H1 (cell line): Measurements from ENCODE around the gene PSAP. TPM values are rescaled to one million over a fixed set of nuclear protein-coding genes. Genes with fewer than 3 reads are reported as not detected.

Experiments used
- CTCF ChIA-PET: fragments of 300-600 bp; sonication (Branson Sonifier 250); formaldehyde crosslinking; loops from one replicate; lab custom pipeline; 2021; ENCODE audit not compliant: partially characterized antibody; lab: Charles Lee
- POLR2A ChIA-PET: fragments of 300-600 bp; sonication (Branson Sonifier 250); formaldehyde crosslinking; loops from one replicate; lab custom pipeline; 2021; ENCODE audit warnings: inconsistent platforms; ENCODE audit not compliant: partially characterized antibody; lab: Charles Lee
- DNase-seq, 2 experiments: peaks; one replicate each; pipeline versions ENCODE4 v3.0.0 to v3.0.0-alpha.2; 2010 to 2022; ENCODE audit warnings: low spot score in 2 of 2, low read depth in 1 of 2, mixed read lengths in 1 of 2
- FAIRE-seq: peaks from 2 replicates; lab custom pipeline; 2011; peaks lifted over from hg19 to GRCh38; lab: Jason Lieb, UNC
- H2AFZ ChIP-seq: 2 replicates; pipeline ENCODE4 v1.8.1; 2012; ENCODE audit warnings: low read length, inconsistent platforms
- H2AK5ac ChIP-seq: 2 replicates; pipeline ENCODE4 v1.6.1; 2013; ENCODE audit warnings: low read depth, low read length
- H2BK120ac ChIP-seq: replicated peaks from 2 replicates; pipeline ENCODE3; 2013; ENCODE audit warnings: low read depth, low read length, inconsistent platforms
- H2BK12ac ChIP-seq: 2 replicates; pipeline ENCODE4 v1.6.1; 2013; ENCODE audit warnings: low read depth, low read length
- H2BK15ac ChIP-seq: 2 replicates; pipeline ENCODE4 v1.6.1; 2013; ENCODE audit warnings: low read length
- H2BK20ac ChIP-seq: 2 replicates; pipeline ENCODE4 v1.6.1; 2013; ENCODE audit warnings: low read length
- H2BK5ac ChIP-seq: 2 replicates; pipeline ENCODE4 v1.6.1; 2013; ENCODE audit warnings: low read depth, low read length
- H3K14ac ChIP-seq: 2 replicates; pipeline ENCODE4 v1.6.1; 2013; ENCODE audit warnings: inconsistent platforms; ENCODE audit not compliant: insufficient read length
- H3K18ac ChIP-seq: 2 replicates; pipeline ENCODE4 v1.6.1; 2013; ENCODE audit warnings: low read length; ENCODE audit errors: extremely low read depth
- H3K23ac ChIP-seq: 2 replicates; pipeline ENCODE4 v1.6.1; 2013; ENCODE audit warnings: inconsistent platforms; ENCODE audit not compliant: insufficient read length
- H3K23me2 ChIP-seq: 2 replicates; pipeline ENCODE4 v1.6.1; 2013; ENCODE audit warnings: low read depth, low read length
- H3K27ac ChIP-seq: 2 replicates; pipeline ENCODE4 v1.6.1; 2011; ENCODE audit warnings: low read depth, low read length, inconsistent platforms
- H3K27me3 ChIP-seq, 4 experiments: replicated peaks in 1 of 4; 1 replicate in 1 of 4; 2 replicates in 3 of 4; pipeline versions ENCODE4 v1.6.1 to v1.8.1; 2011 to 2013; ENCODE audit warnings: low read length in 3 of 4, mild to moderate bottlenecking in 3 of 4, inconsistent platforms in 2 of 4, mixed read lengths in 2 of 4, moderate library complexity in 1 of 4; ENCODE audit not compliant: control insufficient read depth in 3 of 4, insufficient read depth in 3 of 4; ENCODE audit errors: extremely low read depth in 1 of 4
- H3K36me3 ChIP-seq, 4 experiments: 2 replicates each; pipeline versions ENCODE4 v1.6.1 to v1.8.1; 2011 to 2013; ENCODE audit warnings: mild to moderate bottlenecking in 4 of 4, low read length in 3 of 4, moderate library complexity in 2 of 4, control low read depth in 1 of 4, inconsistent platforms in 1 of 4; ENCODE audit not compliant: insufficient read depth in 4 of 4, control insufficient read depth in 2 of 4
- H3K4ac ChIP-seq: replicated peaks from 2 replicates; pipeline ENCODE3; 2013; ENCODE audit warnings: low read length, low read depth, mixed read lengths, inconsistent platforms; ENCODE audit not compliant: insufficient read length
- H3K4me1 ChIP-seq, 4 experiments: replicated peaks in 1 of 4; 1 replicate in 1 of 4; 2 replicates in 3 of 4; pipeline versions ENCODE4 v1.6.1 to v1.8.1; 2011 to 2013; ENCODE audit warnings: low read length in 3 of 4, inconsistent platforms in 2 of 4, mixed read lengths in 1 of 4; ENCODE audit not compliant: insufficient read depth in 4 of 4, control insufficient read depth in 3 of 4
- H3K4me2 ChIP-seq, 2 experiments: 2 replicates each; pipeline versions ENCODE4 v1.6.1 to v1.8.1; 2011 to 2013; ENCODE audit warnings: low read depth in 2 of 2, low read length in 2 of 2, control low read depth in 1 of 2, inconsistent platforms in 1 of 2, mild to moderate bottlenecking in 1 of 2; ENCODE audit not compliant: insufficient read depth in 1 of 2
- H3K4me3 ChIP-seq, 4 experiments: fragments of 200-600, 300-600 bp in 1 of 4; sonication (generic), shearing (Covaris generic), sonication (Bioruptor Twin) in 1 of 4; 2 replicates each; pipeline versions ENCODE4 v1.5.1 to v1.8.1; 2011 to 2016; ENCODE audit warnings: low read length in 4 of 4, low read depth in 3 of 4, control low read depth in 2 of 4, inconsistent platforms in 2 of 4, mild to moderate bottlenecking in 2 of 4, mixed read lengths in 1 of 4, moderate library complexity in 1 of 4; ENCODE audit not compliant: insufficient read depth in 2 of 4; ENCODE audit errors: extremely low read depth in 1 of 4
- H3K56ac ChIP-seq: replicated peaks from 2 replicates; pipeline ENCODE3; 2013; ENCODE audit warnings: low read depth, mild to moderate bottlenecking, mixed read lengths, low read length, inconsistent platforms; ENCODE audit not compliant: insufficient read length
- H3K79me1 ChIP-seq: 2 replicates; pipeline ENCODE4 v1.6.1; 2013; ENCODE audit warnings: low read depth, low read length, control low read depth
- H3K79me2 ChIP-seq, 2 experiments: 2 replicates each; pipeline versions ENCODE4 v1.6.1 to v1.8.1; 2012 to 2013; ENCODE audit warnings: low read length in 2 of 2, mild to moderate bottlenecking in 2 of 2, inconsistent platforms in 1 of 2; ENCODE audit not compliant: insufficient read depth in 2 of 2, control insufficient read depth in 1 of 2
- H3K9ac ChIP-seq, 4 experiments: replicated peaks in 1 of 4; 1 replicate in 1 of 4; 2 replicates in 3 of 4; pipeline versions ENCODE4 v1.6.1 to v1.8.1; 2011 to 2013; ENCODE audit warnings: low read depth in 3 of 4, low read length in 3 of 4, control low read depth in 2 of 4, mild to moderate bottlenecking in 2 of 4, moderate library complexity in 2 of 4, inconsistent platforms in 1 of 4; ENCODE audit errors: extremely low read depth in 1 of 4
- H3K9me3 ChIP-seq, 2 experiments: 2 replicates each; pipeline versions ENCODE4 v1.6.1 to v1.8.1; 2012 to 2013; ENCODE audit warnings: mild to moderate bottlenecking in 2 of 2, moderate library complexity in 2 of 2, control low read depth in 1 of 2, inconsistent platforms in 1 of 2, low read depth in 1 of 2, low read length in 1 of 2, mixed read lengths in 1 of 2; ENCODE audit not compliant: insufficient read depth in 2 of 2
- H4K20me1 ChIP-seq, 2 experiments: replicated peaks in 1 of 2; 2 replicates each; pipeline versions ENCODE3 to v1.8.1; 2011 to 2013; ENCODE audit warnings: inconsistent platforms in 2 of 2, low read length in 2 of 2, mild to moderate bottlenecking in 1 of 2; ENCODE audit not compliant: insufficient read depth in 2 of 2, control insufficient read depth in 1 of 2
- H4K5ac ChIP-seq: 2 replicates; pipeline ENCODE4 v1.6.1; 2013; ENCODE audit warnings: low read length, low read depth, mixed read lengths, inconsistent platforms; ENCODE audit not compliant: insufficient read length
- H4K8ac ChIP-seq: 2 replicates; pipeline ENCODE4 v1.8.0; 2013; ENCODE audit warnings: mild to moderate bottlenecking, moderate library complexity, low read length, inconsistent platforms; ENCODE audit not compliant: insufficient read depth; ENCODE audit errors: extremely low read depth
- H4K91ac ChIP-seq: replicated peaks from 2 replicates; pipeline ENCODE3; 2013; ENCODE audit warnings: low read length, mixed read lengths, inconsistent platforms; ENCODE audit not compliant: insufficient read length
- CBX8 ChIP-seq: fragments of 300-800, 300-1000 bp; sonication (generic); IDR thresholded peaks from 2 replicates; pipeline ENCODE4 v1.7.1; 2016; ENCODE audit warnings: low read depth, low read length, borderline replicate concordance
- HDAC2 ChIP-seq, 2 experiments: fragments of 300-600 bp in 1 of 2; sonication (generic) in 1 of 2; IDR thresholded peaks; 2 replicates each; pipeline ENCODE4 v1.6.1; 2011 to 2012; ENCODE audit warnings: low read depth in 2 of 2, low read length in 2 of 2, mild to moderate bottlenecking in 2 of 2, moderate library complexity in 2 of 2, borderline replicate concordance in 1 of 2, inconsistent platforms in 1 of 2
- WGBS, 2 experiments: shearing (Covaris generic) in 1 of 2; methylation state at CpG; one replicate each; pipeline versions ENCODE4 v1.1.6 to v1.1.7; 2013 to 2015; ENCODE audit warnings: low lambda C conversion rate in 2 of 2, mixed read lengths in 2 of 2, inconsistent platforms in 1 of 2, low coverage in 1 of 2, missing lambda C conversion rate in 1 of 2; ENCODE audit not compliant: insufficient replicate concordance in 2 of 2, insufficient coverage in 1 of 2, insufficient read length in 1 of 2; ENCODE audit errors: extremely low coverage in 1 of 2, missing lambda C conversion rate in 1 of 2; 5-methylcytosine and 5-hydroxymethylcytosine counted together
- polyA plus RNA-seq, 7 experiments: library from polyadenylated mRNA; depleted of rRNA in 3 of 7; stranded (reverse) in 5 of 7; unstranded in 2 of 7; fragments of >200 nt in 5 of 7; fragments of 200-250 nt in 2 of 7; gene quantifications; 1 replicate in 5 of 7; 2 replicates in 1 of 7; 4 replicates in 1 of 7; pipeline versions ENCODE4 v1.2.1 to v1.2.3, GENCODE V29; 2011 to 2013; ENCODE audit warnings: missing spikeins in 2 of 7, mixed read lengths in 2 of 7
- total RNA-seq: library from RNA; stranded (reverse); fragmentation: NEBNext Ultra II Directional; extraction: Animal tissue kit (Norgen Biotek cat#: 25700); gene quantifications from 2 replicates; pipeline ENCODE4 v1.2.1, GENCODE V29; 2021
- TF ChIP-seq, protein P1 (sequence below): IDR thresholded peaks from 2 replicates; pipeline ENCODE4 v1.6.1; 2012; ENCODE audit warnings: low read length, inconsistent platforms

Gene PSAP
- total and polyA plus RNA-seq, 2 of the 8 experiments (the other 6 are each of a cell fraction or from before 2014, with no cell fraction given), result 386 to 504 TPM

DNA sequence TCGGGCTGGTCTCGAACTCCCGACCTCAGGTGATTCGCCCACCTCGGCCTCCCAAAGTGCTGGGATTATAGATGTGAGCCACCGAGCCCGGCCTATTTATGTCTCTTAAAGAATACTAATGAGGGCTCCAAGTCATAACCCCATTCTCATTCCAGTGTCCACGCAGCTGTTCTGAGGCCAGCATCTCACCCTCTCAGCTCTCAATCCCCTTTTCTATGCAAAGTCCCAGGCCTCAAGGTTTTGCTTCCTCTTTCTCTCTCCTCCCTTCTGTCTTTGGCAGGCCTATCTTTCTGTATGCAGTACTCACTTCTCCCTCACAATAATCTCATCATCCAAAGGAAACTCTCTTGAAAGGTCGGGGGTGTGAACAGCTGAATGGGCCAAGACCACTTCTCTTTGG lies 49.7 kb downstream of the PSAP start:
- H3K23me2 ChIP-seq, result no peaks in the 10 kb centered on the region

More for the DNA sequence above, 49.7 kb downstream of the PSAP start:
- H3K4ac ChIP-seq, result no peak overlapping the region
- no peak overlapping the region for H3K23ac ChIP-seq
- H3K9ac ChIP-seq, result no peak overlapping the region
- no peaks in the 10 kb centered on the region for H3K36me3 ChIP-seq
- H3K4me1 ChIP-seq, result peaks cover 0 to 7% (median 3%) of the 10 kb centered on the region in 4 experiments; a peak in 5 of 7 replicates
- H3K4me2 ChIP-seq, result no peak overlapping the region
- H4K5ac ChIP-seq, result no peak overlapping the region
- H4K91ac ChIP-seq, result no peak overlapping the region
- no peak overlapping the region for H4K8ac ChIP-seq
- no peaks in the 10 kb centered on the region for H3K9me3 ChIP-seq
- H4K20me1 ChIP-seq, result peaks cover 0 to 2% of the 10 kb centered on the region in 2 experiments
- DNase-seq, result no peak
- no peak overlapping the region for H2AK5ac ChIP-seq
- H3K27ac ChIP-seq, result no peak overlapping the region
- H3K4me3 ChIP-seq, result no peak overlapping the region
- FAIRE-seq, result no peak
- no peak overlapping the region for H2BK120ac ChIP-seq
- H3K56ac ChIP-seq, result no peak overlapping the region
- H2BK5ac ChIP-seq, result no peak overlapping the region
- H2AFZ ChIP-seq, result no peak overlapping the region
- ChIA-PET POLR2A (no interaction called here), CTCF (interaction anchor here (1.1 to 1.6 kb wide), 2 partner anchors 10 to 26 kb away, joined by 3 to 5 read pairs; no protein-coding TSS in a partner anchor)
- H2BK20ac ChIP-seq, result no peak overlapping the region
- TF ChIP-seq CBX8, result no peak
- no peak for TF ChIP-seq HDAC2 (IDR thresholded peaks at IDR 0.05; ENCODE audit: borderline replicate concordance in 1 of 2, low read depth in 2 of 2, low read length in 2 of 2)
- TF ChIP-seq, protein P1, sequence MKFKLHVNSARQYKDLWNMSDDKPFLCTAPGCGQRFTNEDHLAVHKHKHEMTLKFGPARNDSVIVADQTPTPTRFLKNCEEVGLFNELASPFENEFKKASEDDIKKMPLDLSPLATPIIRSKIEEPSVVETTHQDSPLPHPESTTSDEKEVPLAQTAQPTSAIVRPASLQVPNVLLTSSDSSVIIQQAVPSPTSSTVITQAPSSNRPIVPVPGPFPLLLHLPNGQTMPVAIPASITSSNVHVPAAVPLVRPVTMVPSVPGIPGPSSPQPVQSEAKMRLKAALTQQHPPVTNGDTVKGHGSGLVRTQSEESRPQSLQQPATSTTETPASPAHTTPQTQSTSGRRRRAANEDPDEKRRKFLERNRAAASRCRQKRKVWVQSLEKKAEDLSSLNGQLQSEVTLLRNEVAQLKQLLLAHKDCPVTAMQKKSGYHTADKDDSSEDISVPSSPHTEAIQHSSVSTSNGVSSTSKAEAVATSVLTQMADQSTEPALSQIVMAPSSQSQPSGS, result no peak
- H3K79me2 ChIP-seq, result no peaks in the 10 kb centered on the region
- no peak overlapping the region for H3K14ac ChIP-seq
- no peak overlapping the region for H2BK15ac ChIP-seq
- no peaks in the 10 kb centered on the region for H3K79me1 ChIP-seq
- no peak overlapping the region for H3K18ac ChIP-seq
- peaks cover 0 to 14% (median 10%) of the 10 kb centered on the region in 4 experiments; a peak in 6 of 7 replicates for H3K27me3 ChIP-seq
- H2BK12ac ChIP-seq, result no peak overlapping the region
- 78% methylated on average over 9 of the region's 9 CpGs; no CpG with 5 or more reads in 1 of the 2 experiments for WGBS, 2 experiments
